Prostate gland (tissue), 2 donors: ENCODE results near the gene BLOC1S1. TPM values are rescaled to one million over a fixed set of nuclear protein-coding genes. Genes with fewer than 3 reads are reported as not detected.

ENCODE experiments used
- DNase-seq: peaks from one replicate; pipeline ENCODE4 v3.0.0-alpha.2; 2019; ENCODE audit warnings: low spot score
- H3K27ac ChIP-seq, 2 donors: fragments of 200-600 bp; sonication (generic); 2 replicates each; pipeline ENCODE4 v1.5.1; 2017 to 2019
- H3K27me3 ChIP-seq: fragments of 200-600 bp; sonication (generic); replicated peaks from 2 replicates; pipeline ENCODE4 v1.5.1; 2019; ENCODE audit not compliant: insufficient read depth
- H3K36me3 ChIP-seq, 2 donors: fragments of 200-600 bp; sonication (generic); 1 replicate in 1 of 2; 2 replicates in 1 of 2; pipeline versions ENCODE4 v1.5.1 to v1.8.1; 2017 to 2019
- H3K4me1 ChIP-seq: fragments of 200-600 bp; sonication (generic); replicated peaks from 2 replicates; pipeline ENCODE4 v1.5.1; 2019
- H3K4me3 ChIP-seq, 2 donors: fragments of 200-600 bp; sonication (generic); 2 replicates each; pipeline ENCODE4 v1.5.1; 2017 to 2019
- H3K9me3 ChIP-seq: fragments of 200-600 bp; sonication (generic); 2 replicates; pipeline ENCODE4 v1.5.1; 2017
- POLR2A ChIP-seq: fragments of 450-650 bp; IDR thresholded peaks from one replicate; pipeline ENCODE4 v1.6.1; 2016; ENCODE audit warnings: antibody characterized with exemption, mild to moderate bottlenecking
- POLR2AphosphoS5 ChIP-seq: sonication (generic); formaldehyde crosslinking; IDR thresholded peaks from one replicate; pipeline ENCODE4 v1.6.1; 2017; ENCODE audit warnings: antibody characterized with exemption
- WGBS: methylation state at CpG from one replicate; pipeline ENCODE4 v1.1.5; 2018; 5-methylcytosine and 5-hydroxymethylcytosine counted together
- intact Hi-C: fragments of 100-400 bp; cut with DNase I; formaldehyde crosslinking; loops from one replicate; pipeline ENCODE4 v1.14.2; 2022
- total RNA-seq, 2 donors: library from RNA; depleted of rRNA; stranded (reverse); fragments of >200 nt; gene quantifications; one replicate each; pipeline ENCODE4 v1.1.0, GENCODE V29; 2016
- TF ChIP-seq, protein P1 (sequence below), 4 experiments: fragments of 200-600 bp in 2 of 4; fragments of 450-650 bp in 2 of 4; sonication (generic) in 2 of 4; IDR thresholded peaks; 1 replicate in 3 of 4; 2 replicates in 1 of 4; pipeline ENCODE4 v1.5.1; 2016 to 2019; ENCODE audit warnings: antibody characterized with exemption in 4 of 4, mild to moderate bottlenecking in 2 of 4, moderate library complexity in 2 of 4

BLOC1S1 gene
- total RNA-seq, 2 donors from 2014 or later = 151 to 240 TPM

DNA sequence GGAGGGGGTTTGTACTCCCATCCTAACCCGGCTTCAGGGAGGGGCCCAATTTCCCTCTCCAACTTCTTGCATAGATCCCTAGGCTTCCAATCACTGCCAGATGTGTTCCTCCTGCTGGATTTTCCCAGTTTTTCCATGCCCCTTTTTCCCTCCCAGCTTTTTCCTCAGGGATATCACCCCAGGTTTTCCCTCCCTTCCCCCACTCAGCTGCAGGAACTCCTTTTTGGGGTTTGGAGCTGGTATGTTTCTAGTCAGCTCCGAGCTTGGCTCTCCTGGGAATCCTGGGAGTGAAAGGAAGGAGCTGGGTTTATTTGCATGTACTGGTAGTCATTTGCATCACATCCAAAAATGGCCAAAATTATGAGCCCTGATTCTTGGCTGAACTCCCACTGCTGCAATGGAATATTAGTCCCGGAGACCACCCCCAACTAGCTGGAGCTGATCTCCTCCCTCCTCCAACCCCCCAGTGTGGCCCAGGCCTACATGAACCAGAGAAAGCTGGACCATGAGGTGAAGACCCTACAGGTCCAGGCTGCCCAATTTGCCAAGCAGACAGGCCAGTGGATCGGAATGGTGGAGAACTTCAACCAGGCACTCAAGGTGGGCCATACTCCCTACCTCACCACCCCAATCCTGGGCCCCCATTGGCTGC lies 2.9 kb downstream of the BLOC1S1 start:
- Histone ChIP-seq H3K4me1 (peaks cover 12% of the 10 kb centered on the region), H3K27ac (peak overlapping the region; percentile 28 to 40), H3K36me3 (no peaks in the 10 kb centered on the region), H3K9me3 (no peaks in the 10 kb centered on the region), H3K4me3 (no peak overlapping the region), H3K27me3 (no peaks in the 10 kb centered on the region)
- TF ChIP-seq POLR2A (no peak), POLR2AphosphoS5 (no peak)
- TF ChIP-seq, protein P1, sequence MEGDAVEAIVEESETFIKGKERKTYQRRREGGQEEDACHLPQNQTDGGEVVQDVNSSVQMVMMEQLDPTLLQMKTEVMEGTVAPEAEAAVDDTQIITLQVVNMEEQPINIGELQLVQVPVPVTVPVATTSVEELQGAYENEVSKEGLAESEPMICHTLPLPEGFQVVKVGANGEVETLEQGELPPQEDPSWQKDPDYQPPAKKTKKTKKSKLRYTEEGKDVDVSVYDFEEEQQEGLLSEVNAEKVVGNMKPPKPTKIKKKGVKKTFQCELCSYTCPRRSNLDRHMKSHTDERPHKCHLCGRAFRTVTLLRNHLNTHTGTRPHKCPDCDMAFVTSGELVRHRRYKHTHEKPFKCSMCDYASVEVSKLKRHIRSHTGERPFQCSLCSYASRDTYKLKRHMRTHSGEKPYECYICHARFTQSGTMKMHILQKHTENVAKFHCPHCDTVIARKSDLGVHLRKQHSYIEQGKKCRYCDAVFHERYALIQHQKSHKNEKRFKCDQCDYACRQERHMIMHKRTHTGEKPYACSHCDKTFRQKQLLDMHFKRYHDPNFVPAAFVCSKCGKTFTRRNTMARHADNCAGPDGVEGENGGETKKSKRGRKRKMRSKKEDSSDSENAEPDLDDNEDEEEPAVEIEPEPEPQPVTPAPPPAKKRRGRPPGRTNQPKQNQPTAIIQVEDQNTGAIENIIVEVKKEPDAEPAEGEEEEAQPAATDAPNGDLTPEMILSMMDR (IDR thresholded peaks at IDR 0.05) = no peak
- no peak for DNase-seq
- WGBS = 40% methylated on average over 4 of the region's 4 CpGs
- intact Hi-C loops = no loop called here

DNA sequence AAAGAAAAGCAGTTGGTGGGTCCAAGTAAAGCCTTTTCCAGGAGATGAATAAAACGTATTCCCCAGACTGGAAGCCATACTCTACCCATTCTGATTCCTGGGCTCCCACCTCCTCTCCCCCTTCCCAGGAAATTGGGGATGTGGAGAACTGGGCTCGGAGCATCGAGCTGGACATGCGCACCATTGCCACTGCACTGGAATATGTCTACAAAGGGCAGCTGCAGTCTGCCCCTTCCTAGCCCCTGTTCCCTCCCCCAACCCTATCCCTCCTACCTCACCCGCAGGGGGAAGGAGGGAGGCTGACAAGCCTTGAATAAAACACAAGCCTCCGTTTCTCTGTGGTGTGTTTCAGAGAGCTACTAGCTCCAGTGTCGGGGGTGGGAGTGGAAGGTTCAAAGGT lies 3.5 kb downstream of the BLOC1S1 start:
- Histone ChIP-seq H3K27ac (peak overlapping the region; percentile 28 to 40), H3K4me1 (peaks cover 12% of the 10 kb centered on the region)
- WGBS = 77% methylated on average over 7 of the region's 7 CpGs

DNA sequence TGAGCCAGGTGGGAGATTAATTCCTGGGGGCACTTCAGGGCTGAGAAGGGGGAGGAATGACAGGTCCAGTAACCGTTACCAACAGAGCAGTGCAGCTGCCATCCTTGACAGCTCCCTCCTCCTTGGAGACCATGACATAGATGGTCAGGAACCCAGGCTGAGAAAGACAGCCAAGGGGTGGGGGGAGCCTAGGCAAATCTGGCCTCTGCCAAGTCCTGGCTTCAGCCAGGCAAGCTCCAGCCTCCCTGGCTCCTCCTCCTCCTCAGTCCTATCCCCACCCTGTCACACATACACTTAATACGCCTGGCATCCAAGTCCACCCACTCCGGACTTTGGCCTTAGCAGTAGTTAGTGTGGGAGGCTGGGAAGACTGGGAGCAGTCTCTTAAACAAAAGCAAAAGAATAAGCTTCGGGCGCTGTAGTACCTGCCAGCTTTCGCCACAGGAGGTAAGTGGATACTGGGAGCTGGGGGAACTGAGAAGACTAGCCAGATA lies 4.3 kb downstream of the BLOC1S1 start, which contains the start of gene RDH5:
TSS of gene RDH5 (plus strand) at position 323 of the 494 bp plus-strand sequence. CDS start 792 bp downstream, outside the sequence.
- no peaks in the 10 kb centered on the region for H3K36me3 ChIP-seq
- H3K9me3 ChIP-seq = no peaks in the 10 kb centered on the region
- no peak within 1 kb of the TSS for H3K4me3 ChIP-seq
- H3K4me1 ChIP-seq = peaks cover 12% of the 10 kb centered on the region
- DNase-seq = no peak
- intact Hi-C loops = no loop called here
- 31% methylated on average over 6 of the region's 6 CpGs for WGBS
- peak within 1 kb of the TSS; percentile 40 to 44 for H3K27ac ChIP-seq
- no peaks in the 10 kb centered on the region for H3K27me3 ChIP-seq
- TF ChIP-seq, protein P1 (IDR thresholded peaks at IDR 0.05) = no peak
- no peak for TF ChIP-seq POLR2AphosphoS5
- TF ChIP-seq POLR2A = no peak

More for the DNA sequence above, 3.5 kb downstream of the BLOC1S1 start:
- TF ChIP-seq POLR2AphosphoS5 (no peak), POLR2A (no peak)
- TF ChIP-seq, protein P1 (IDR thresholded peaks at IDR 0.05) = no peak
- intact Hi-C loops = no loop called here
- H3K4me3 ChIP-seq = no peak overlapping the region
- no peaks in the 10 kb centered on the region for H3K9me3 ChIP-seq
- DNase-seq = no peak
- H3K27me3 ChIP-seq = no peaks in the 10 kb centered on the region
- H3K36me3 ChIP-seq = no peaks in the 10 kb centered on the region

DNA sequence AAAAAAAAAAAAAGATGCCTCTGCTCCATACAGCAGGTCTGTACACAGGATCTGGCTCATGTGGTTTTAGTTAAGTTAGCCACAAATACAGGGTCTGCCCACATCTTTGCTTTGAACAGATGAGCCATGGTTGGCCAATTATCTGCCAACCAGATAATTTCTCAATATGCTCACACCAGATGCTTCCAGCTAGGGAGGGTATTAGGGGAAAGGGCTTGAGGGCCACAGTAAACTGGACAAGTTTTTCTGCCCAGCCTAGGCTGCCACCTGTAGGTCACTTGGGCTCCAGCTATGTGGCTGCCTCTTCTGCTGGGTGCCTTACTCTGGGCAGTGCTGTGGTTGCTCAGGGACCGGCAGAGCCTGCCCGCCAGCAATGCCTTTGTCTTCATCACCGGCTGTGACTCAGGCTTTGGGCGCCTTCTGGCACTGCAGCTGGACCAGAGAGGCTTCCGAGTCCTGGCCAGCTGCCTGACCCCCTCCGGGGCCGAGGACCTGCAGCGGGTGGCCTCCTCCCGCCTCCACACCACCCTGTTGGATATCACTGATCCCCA lies 5.1 kb downstream of the BLOC1S1 start:
- peak overlapping the region; percentile 37 to 44 for H3K27ac ChIP-seq
- no peak for TF ChIP-seq POLR2A
- peak; percentile 34 for TF ChIP-seq POLR2AphosphoS5
- TF ChIP-seq, protein P1 (IDR thresholded peaks at IDR 0.05) = peak in 3 of 4 experiments; percentile 49 to 70 (median 61)
- no peaks in the 10 kb centered on the region for H3K36me3 ChIP-seq
- intact Hi-C loops = loop anchor here (1.0 kb wide), 1 partner anchor 41 kb away; no protein-coding TSS in a partner anchor
- DNase-seq = peak; percentile 59
- H3K27me3 ChIP-seq = no peaks in the 10 kb centered on the region
- no peak overlapping the region for H3K4me3 ChIP-seq
- H3K4me1 ChIP-seq = peaks cover 7% of the 10 kb centered on the region
- H3K9me3 ChIP-seq = no peaks in the 10 kb centered on the region
- 14% methylated on average over 7 of the region's 9 CpGs for WGBS
